ENCODE results near the gene TTLL3. TPM values are rescaled to one million over a fixed set of nuclear protein-coding genes. Genes with fewer than 3 reads are reported as not detected.

The TTLL3 gene
- total RNA-seq, 1 donor from 2014 or later = 33.6 TPM

DNA sequence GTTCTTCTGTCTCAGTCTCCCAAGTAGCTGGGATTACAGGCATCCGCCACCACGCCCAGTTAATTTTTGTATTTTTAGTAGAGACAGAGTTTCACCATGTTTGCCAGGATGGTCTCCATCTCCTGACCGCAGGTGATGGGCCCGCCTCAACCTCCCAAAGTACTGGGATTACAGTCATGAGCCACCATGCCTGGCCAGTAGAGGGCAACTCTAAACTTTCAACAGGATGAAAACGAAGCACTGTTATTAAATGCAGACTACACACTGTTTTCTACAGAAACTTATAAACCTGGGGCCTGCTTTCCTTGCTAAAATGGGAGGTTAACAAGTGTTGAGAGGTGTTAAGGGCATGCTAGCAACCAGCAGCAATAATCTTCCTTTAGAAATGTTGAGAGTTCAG lies 9.5 kb upstream of the TTLL3 start:
- H3K27me3 Mint-ChIP-seq (ENCODE audit: insufficient read depth) = no peaks in the 10 kb centered on the region
- DNase-seq (ENCODE audit: low spot score) = no peak
- H3K36me3 Mint-ChIP-seq (ENCODE audit: low read depth) = peaks cover 57% of the 10 kb centered on the region
- no peak overlapping the region for H3K4me3 Mint-ChIP-seq
- intact Hi-C loops (cut with micrococcal nuclease) = no loop called here
- H3K27ac Mint-ChIP-seq = no peak overlapping the region
- no peaks in the 10 kb centered on the region for H3K9me3 Mint-ChIP-seq
- peaks cover 28% of the 10 kb centered on the region for H3K4me1 Mint-ChIP-seq (ENCODE audit: low read depth)

DNA sequence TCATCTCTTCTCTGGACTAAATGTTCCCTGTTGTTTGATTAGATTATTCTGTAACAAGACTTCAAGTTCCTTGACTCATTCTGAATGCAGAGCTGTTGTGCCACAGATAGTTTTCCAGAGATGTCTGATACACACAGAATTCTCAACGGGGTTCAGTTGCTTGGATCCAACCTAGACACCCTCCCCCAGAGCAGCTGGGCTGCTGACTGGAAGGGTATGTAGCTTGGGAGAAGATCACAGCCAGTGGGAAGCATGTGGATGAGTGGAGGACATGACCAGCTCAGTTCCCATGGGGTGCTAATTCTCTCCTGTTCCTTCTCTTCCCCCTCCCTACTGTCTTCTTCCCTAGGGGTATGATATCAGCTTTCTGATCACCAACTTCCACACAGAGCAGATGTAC lies 6.6 kb upstream of the TTLL3 start:
- Mint-ChIP-seq H3K27ac (no peak overlapping the region), H3K36me3 (ENCODE audit: low read depth) (peaks cover 52% of the 10 kb centered on the region), H3K27me3 (ENCODE audit: insufficient read depth) (no peaks in the 10 kb centered on the region), H3K4me1 (ENCODE audit: low read depth) (peaks cover 31% of the 10 kb centered on the region), H3K9me3 (no peaks in the 10 kb centered on the region), H3K4me3 (no peak overlapping the region)
- intact Hi-C loops (cut with micrococcal nuclease) = no loop called here
- no peak for DNase-seq (ENCODE audit: low spot score)

DNA sequence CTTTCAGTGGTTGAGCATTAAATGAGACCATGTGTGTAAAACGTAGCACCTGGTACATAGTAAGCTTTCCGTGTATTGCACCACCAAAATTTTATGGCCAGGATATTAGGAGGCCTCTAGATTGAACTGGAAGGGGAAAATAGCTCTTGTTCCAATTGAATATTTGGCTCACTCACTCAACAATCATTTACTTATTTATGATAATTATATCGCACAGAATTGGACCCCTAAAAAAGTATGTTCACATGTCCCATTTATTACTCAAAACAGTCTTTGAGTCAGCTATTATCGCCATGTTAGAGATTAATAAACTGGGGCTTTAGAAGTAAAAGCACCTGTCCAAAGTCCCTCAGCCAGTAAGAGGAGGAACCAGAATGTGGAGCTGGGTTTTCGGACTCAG lies 5.1 kb upstream of the TTLL3 start:
- DNase-seq (ENCODE audit: low spot score) = no peak
- Mint-ChIP-seq H3K27ac (no peak overlapping the region), H3K4me3 (no peak overlapping the region), H3K27me3 (ENCODE audit: insufficient read depth) (no peaks in the 10 kb centered on the region), H3K9me3 (no peaks in the 10 kb centered on the region), H3K36me3 (ENCODE audit: low read depth) (peaks cover 56% of the 10 kb centered on the region), H3K4me1 (ENCODE audit: low read depth) (peaks cover 43% of the 10 kb centered on the region)
- intact Hi-C loops (cut with micrococcal nuclease) = no loop called here

DNA sequence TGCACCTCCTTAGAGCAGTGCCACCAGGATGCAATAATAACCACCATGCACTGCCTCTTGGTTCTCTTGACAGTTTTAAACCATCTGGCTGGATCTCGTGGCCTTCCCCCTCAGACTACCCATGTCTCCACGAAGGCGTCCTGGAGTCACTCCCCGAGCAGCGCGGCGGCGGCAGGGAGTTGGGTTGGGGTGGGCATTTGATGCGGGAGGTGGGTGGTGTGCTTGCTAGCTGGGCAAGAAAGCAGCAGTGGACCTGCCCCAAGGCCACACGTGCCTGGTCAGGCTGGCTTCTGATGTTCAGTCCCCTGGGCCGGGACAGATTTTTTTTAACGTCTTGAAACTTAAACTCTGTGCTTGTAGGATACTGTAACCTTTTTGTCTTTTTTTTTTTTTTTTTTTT lies 3.9 kb upstream of the TTLL3 start:
- H3K27ac Mint-ChIP-seq = no peak overlapping the region
- intact Hi-C loops (cut with micrococcal nuclease) = no loop called here
- peaks cover 51% of the 10 kb centered on the region for H3K4me1 Mint-ChIP-seq (ENCODE audit: low read depth)
- H3K9me3 Mint-ChIP-seq = no peaks in the 10 kb centered on the region
- no peaks in the 10 kb centered on the region for H3K27me3 Mint-ChIP-seq (ENCODE audit: insufficient read depth)
- no peak overlapping the region for H3K4me3 Mint-ChIP-seq
- peaks cover 52% of the 10 kb centered on the region for H3K36me3 Mint-ChIP-seq (ENCODE audit: low read depth)
- no peak for DNase-seq (ENCODE audit: low spot score)

DNA sequence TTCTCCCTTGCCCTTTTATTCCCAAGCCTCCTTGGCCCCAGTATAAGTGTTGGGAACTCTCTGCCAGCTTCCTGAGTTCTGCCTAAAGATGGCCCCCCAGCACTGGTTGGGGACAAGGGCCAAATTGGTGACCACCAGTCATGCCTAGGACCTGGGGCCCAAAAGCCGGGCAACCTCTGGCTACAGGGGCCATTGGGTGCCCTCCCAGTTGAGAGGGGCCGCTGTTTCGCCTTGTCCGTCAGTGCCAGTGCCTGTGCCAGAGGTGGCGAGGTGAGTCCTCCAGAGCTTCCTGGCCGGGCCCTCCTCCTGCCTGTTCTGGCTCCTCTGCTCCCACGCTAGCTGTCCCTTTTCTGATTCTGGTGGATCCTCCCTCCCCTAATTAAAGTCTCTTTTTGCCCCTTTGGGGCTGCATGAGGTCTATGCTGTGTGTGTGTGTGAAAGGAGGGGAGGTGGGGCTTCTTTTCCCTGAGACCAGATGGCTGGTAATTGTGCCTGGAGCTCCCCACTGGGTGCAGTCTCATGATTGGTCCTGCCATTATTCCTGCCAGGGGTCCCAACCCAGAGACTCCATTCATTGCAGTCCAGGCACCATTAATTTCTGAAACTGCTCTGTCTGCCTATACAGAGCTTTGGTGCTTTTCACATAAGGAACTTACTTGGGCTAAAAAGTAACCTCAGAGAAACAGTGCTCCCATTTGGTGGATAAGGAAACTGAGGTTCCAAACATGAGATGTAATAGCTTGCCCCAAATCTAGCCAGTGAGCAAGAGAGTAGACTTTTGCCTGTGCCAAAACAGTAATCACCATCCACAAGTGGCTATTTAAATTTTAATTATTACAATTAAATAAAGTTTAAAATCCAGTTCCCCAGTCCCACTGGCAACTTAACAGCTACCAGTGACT lies 3.1 kb upstream of the TTLL3 start:
- Mint-ChIP-seq H3K36me3 (ENCODE audit: low read depth) (peaks cover 56% of the 10 kb centered on the region), H3K4me3 (no peak overlapping the region), H3K27ac (peak overlapping the region; percentile 44), H3K27me3 (ENCODE audit: insufficient read depth) (no peaks in the 10 kb centered on the region), H3K4me1 (ENCODE audit: low read depth) (peaks cover 56% of the 10 kb centered on the region), H3K9me3 (no peaks in the 10 kb centered on the region)
- intact Hi-C loops (cut with micrococcal nuclease) = no loop called here
- no peak for DNase-seq (ENCODE audit: low spot score)

DNA sequence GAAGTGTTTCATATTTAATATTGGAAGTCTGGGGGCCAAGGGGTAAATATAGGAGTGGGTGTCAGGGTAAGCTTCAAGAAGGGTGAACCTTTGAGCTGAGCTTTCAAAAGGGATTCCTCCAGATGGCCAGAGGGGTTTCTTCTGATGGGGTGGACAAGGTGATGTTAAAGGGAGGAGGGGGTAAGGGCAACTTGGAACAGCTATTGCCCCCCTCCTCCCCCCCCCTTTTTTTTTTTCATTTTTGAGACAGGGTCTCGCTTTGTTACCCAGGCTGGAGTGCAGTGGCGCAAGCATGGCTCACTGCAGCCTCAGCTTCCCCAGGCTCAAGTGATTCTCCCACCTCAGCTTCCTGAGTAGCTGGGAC lies 2.1 kb upstream of the TTLL3 start:
- Mint-ChIP-seq H3K4me3 (peak overlapping the region; percentile 2), H3K36me3 (ENCODE audit: low read depth) (peaks cover 53% of the 10 kb centered on the region), H3K9me3 (no peaks in the 10 kb centered on the region), H3K27me3 (ENCODE audit: insufficient read depth) (no peaks in the 10 kb centered on the region), H3K27ac (peak overlapping the region; percentile 93), H3K4me1 (ENCODE audit: low read depth) (peaks cover 56% of the 10 kb centered on the region)
- DNase-seq (ENCODE audit: low spot score) = no peak
- intact Hi-C loops (cut with micrococcal nuclease) = loop anchor here (1.0 to 2.0 kb wide), 3 partner anchors 16 to 81 kb away; partner anchors contain the start of gene TADA3

DNA sequence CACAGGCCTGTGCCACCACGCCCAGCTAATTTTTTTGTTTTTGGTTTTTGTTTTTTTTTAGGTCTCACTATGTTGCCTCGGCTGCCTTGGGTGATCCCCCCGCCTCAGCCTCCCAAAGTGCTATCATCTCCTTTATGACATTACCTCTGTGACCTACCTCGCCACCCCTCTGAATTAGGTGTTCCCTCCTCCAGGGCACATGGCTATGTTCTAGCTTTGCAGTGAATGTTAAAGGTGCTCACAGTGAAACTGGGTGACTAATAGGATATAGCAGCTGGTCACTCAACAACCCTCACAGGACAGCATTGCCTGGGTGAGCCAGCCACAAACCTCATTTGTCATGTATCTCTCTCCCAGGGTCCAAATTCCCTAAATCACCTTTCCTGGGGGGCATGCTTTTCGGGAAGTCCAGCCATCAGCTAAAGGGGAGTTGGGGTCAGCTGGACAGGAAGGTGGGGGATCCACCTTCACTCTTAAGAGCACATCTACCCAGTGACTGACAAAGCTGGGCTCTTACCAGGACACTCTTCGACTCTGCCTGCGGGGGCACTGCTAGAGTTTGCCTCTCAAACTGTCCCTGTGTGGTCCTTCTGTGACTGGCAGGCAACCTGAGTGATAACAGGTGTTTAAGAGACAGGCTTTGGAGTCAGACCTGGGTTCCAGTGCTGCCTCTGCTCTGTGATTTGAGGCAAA lies 1.6 kb upstream of the TTLL3 start:
- peak overlapping the region; percentile 86 for H3K4me3 Mint-ChIP-seq
- H3K9me3 Mint-ChIP-seq = no peaks in the 10 kb centered on the region
- H3K27ac Mint-ChIP-seq = peak overlapping the region; percentile 93
- intact Hi-C loops (cut with micrococcal nuclease) = loop anchor here (1.0 to 2.0 kb wide), 3 partner anchors 16 to 81 kb away; partner anchors contain the start of gene TADA3
- peaks cover 47% of the 10 kb centered on the region for H3K36me3 Mint-ChIP-seq (ENCODE audit: low read depth)
- H3K27me3 Mint-ChIP-seq (ENCODE audit: insufficient read depth) = no peaks in the 10 kb centered on the region
- DNase-seq (ENCODE audit: low spot score) = peak; percentile 17
- peaks cover 52% of the 10 kb centered on the region for H3K4me1 Mint-ChIP-seq (ENCODE audit: low read depth)

DNA sequence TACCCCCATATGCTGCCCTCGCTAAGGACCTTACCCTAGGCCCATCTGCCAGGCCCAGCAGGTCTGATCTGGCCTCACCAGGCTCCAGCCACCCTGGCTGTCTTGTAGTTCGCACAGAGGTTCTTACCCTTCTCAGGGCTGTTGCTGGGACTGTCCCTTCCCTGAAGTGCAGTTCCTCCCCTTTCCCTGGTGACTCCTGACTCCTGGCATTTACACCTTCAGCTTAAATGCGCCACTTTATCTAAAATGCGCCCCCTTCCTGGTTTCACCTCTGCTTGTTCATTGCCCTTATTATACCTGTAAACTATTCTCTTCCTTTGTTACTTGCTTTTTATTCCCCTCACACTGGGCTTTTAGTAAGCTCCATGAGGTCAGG lies 835 bp upstream of the TTLL3 start:
- Mint-ChIP-seq H3K4me3 (peak overlapping the region; percentile 86), H3K27me3 (ENCODE audit: insufficient read depth) (no peaks in the 10 kb centered on the region), H3K36me3 (ENCODE audit: low read depth) (peaks cover 40% of the 10 kb centered on the region), H3K4me1 (ENCODE audit: low read depth) (peaks cover 47% of the 10 kb centered on the region), H3K27ac (peak overlapping the region; percentile 93), H3K9me3 (no peaks in the 10 kb centered on the region)
- no peak for DNase-seq (ENCODE audit: low spot score)
- intact Hi-C loops (cut with micrococcal nuclease) = loop anchor here (2.0 kb wide), 1 partner anchor 34 kb away; no protein-coding TSS in a partner anchor

DNA sequence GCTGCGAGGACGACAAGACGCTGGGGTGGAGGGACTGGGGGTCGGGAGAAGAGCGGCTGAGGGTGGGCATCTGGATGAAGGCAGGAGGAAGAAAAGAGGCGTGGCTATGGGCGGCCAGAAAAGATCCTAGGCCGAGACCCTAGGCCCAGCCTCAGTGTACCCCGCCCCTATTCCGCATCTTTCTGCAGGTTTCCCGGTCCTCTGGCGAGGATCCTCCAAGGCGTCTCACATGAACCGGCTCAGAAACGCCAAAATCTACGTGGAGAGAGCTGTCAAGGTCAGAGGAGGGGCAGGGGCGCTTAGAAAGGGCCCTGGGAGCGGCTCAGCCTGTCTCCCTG lies 340 bp downstream of the TTLL3 start:
- H3K9me3 Mint-ChIP-seq = no peaks in the 10 kb centered on the region
- H3K36me3 Mint-ChIP-seq (ENCODE audit: low read depth) = peaks cover 30% of the 10 kb centered on the region
- H3K4me1 Mint-ChIP-seq (ENCODE audit: low read depth) = peaks cover 40% of the 10 kb centered on the region
- peak overlapping the region; percentile 67 for H3K4me3 Mint-ChIP-seq
- no peak for DNase-seq (ENCODE audit: low spot score)
- no peaks in the 10 kb centered on the region for H3K27me3 Mint-ChIP-seq (ENCODE audit: insufficient read depth)
- peak overlapping the region; percentile 68 for H3K27ac Mint-ChIP-seq
- intact Hi-C loops (cut with micrococcal nuclease) = no loop called here

DNA sequence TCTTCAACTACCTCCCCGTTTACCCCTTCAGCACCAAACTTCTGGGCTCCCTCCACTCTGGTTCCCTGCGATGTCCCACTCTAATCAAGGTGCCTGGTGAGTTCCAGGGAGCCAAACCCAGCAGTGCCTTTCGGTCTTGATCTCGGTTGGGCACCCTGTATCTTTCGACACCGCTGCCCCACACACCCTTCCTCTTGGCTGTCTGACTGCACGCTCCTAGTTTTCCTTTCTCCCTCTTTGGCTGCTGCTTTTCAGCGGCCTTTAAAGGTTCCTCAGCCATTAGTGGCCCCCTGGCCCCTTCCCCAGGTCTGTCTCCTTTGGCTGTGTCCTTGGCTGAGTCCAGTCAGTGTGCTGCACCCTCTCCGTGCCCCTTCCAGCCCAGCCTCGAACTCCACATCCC lies 784 bp downstream of the TTLL3 start:
- Mint-ChIP-seq H3K4me1 (ENCODE audit: low read depth) (peaks cover 40% of the 10 kb centered on the region), H3K27ac (peak overlapping the region; percentile 68), H3K27me3 (ENCODE audit: insufficient read depth) (no peaks in the 10 kb centered on the region), H3K9me3 (no peaks in the 10 kb centered on the region), H3K36me3 (ENCODE audit: low read depth) (peaks cover 30% of the 10 kb centered on the region), H3K4me3 (peak overlapping the region; percentile 67)
- DNase-seq (ENCODE audit: low spot score) = no peak
- intact Hi-C loops (cut with micrococcal nuclease) = no loop called here

DNA sequence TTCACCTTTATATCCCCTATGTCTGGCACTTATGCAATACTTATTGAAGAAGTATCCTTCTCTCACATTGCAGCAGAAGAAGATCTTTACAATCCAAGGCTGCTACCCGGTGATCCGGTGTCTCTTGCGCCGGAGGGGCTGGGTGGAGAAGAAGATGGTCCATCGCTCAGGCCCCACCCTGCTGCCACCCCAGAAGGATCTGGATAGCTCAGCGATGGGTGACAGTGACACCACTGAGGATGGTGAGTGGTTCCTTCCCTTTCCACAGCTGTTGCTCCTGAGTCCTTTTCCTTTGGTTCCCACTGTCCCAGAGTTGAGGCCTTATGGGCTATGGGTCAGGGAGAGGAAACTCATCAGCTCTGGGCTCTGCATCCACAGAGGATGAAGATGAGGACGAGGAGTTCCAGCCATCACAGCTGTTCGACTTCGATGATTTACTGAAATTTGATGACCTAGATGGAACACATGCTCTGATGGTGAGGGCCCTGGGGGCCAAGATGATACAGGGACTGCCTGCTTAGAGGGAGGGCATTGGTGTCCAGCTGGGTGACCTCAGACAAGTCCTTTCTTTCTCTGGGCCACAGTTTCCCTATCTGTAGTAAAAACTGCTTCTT lies 2.9 kb downstream of the TTLL3 start:
- intact Hi-C loops (cut with micrococcal nuclease) = no loop called here
- no peak for DNase-seq (ENCODE audit: low spot score)
- Mint-ChIP-seq H3K9me3 (no peaks in the 10 kb centered on the region), H3K36me3 (ENCODE audit: low read depth) (peaks cover 26% of the 10 kb centered on the region), H3K27me3 (ENCODE audit: insufficient read depth) (no peaks in the 10 kb centered on the region), H3K27ac (no peak overlapping the region), H3K4me1 (ENCODE audit: low read depth) (peaks cover 29% of the 10 kb centered on the region), H3K4me3 (no peak overlapping the region)

DNA sequence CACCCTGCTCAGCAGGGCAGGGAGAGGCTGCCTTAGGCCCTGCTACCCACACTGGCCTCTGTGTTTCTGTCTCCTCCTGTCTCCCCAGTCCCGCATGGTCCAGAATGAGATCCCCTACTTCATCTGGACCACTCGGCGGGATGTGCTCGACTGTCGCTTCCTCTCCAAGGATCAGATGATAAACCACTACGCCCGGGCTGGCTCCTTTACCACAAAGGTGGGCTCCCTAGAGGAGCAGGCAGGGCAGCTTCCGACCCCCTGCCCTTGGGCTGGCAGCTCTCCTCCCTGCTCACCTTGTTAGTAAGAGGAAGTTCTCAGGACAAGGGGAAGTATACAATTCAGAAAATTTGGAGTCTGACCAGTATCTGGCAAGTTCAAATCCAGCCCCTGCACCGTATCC lies 5.9 kb downstream of the TTLL3 start:
- intact Hi-C loops (cut with micrococcal nuclease) = no loop called here
- peaks cover 20% of the 10 kb centered on the region for H3K36me3 Mint-ChIP-seq (ENCODE audit: low read depth)
- H3K27me3 Mint-ChIP-seq (ENCODE audit: insufficient read depth) = no peaks in the 10 kb centered on the region
- no peak for DNase-seq (ENCODE audit: low spot score)
- no peaks in the 10 kb centered on the region for H3K9me3 Mint-ChIP-seq
- no peak overlapping the region for H3K4me3 Mint-ChIP-seq
- no peak overlapping the region for H3K27ac Mint-ChIP-seq
- H3K4me1 Mint-ChIP-seq (ENCODE audit: low read depth) = peaks cover 14% of the 10 kb centered on the region

DNA sequence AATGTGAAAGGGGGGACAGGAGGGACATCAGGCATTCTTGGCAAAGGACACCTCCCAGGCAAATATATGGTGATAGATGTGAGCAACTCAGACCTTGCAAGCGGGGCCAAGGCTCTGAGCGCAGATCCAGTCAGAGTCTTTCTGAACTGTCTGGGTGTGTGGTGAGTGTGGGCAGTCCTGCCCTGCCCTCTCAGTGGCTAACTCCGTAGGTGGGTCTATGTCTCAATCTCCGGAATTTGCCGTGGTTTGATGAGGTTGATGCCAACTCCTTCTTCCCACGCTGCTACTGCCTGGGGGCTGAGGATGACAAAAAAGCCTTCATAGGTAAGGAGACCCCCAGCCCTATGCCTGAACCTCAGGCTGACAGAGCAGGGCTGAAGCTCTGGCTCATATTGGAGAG lies 7.4 kb downstream of the TTLL3 start:
- DNase-seq (ENCODE audit: low spot score) = no peak
- Mint-ChIP-seq H3K36me3 (ENCODE audit: low read depth) (peaks cover 17% of the 10 kb centered on the region), H3K4me3 (no peak overlapping the region), H3K27ac (no peak overlapping the region), H3K27me3 (ENCODE audit: insufficient read depth) (no peaks in the 10 kb centered on the region), H3K4me1 (ENCODE audit: low read depth) (peaks cover 7% of the 10 kb centered on the region), H3K9me3 (no peaks in the 10 kb centered on the region)
- intact Hi-C loops (cut with micrococcal nuclease) = no loop called here
